ENCODE results near the gene SDF4. TPM values are rescaled to one million over a fixed set of nuclear protein-coding genes. Genes with fewer than 3 reads are reported as not detected.
"Not testable (repeated sequence)": the region's sequence is repeated elsewhere in the genome, so short reads cannot be mapped to it uniquely, and the experiment has no call there.

The SDF4 gene
- total RNA-seq, 1 donor from 2014 or later = 175 TPM

GRCh38 chr1:1250786-1251284, 19.0 kb upstream of the SDF4 start:
- no peak overlapping the region for H3K4me3 Mint-ChIP-seq (ENCODE audit: unreplicated experiment)
- no peak overlapping the region for H3K27ac ChIP-seq (ENCODE audit: low read depth, low read length)
- no peak for FAIRE-seq

GRCh38 chr1:1248009-1248913, 16.5 kb upstream of the SDF4 start:
- not testable (repeated sequence) for H3K27me3 ChIP-seq (ENCODE audit: insufficient read depth, low read length); H3K4me3 Mint-ChIP-seq (ENCODE audit: unreplicated experiment); H3K4me2 ChIP-seq (ENCODE audit: low read length); H2AFZ ChIP-seq (ENCODE audit: low read depth, low read length); H3K27ac Mint-ChIP-seq (ENCODE audit: unreplicated experiment); H3K4me1 ChIP-seq (ENCODE audit: insufficient read depth, low read length); H3K79me2 ChIP-seq (ENCODE audit: insufficient read depth, low read length); H3K9me3 Mint-ChIP-seq (ENCODE audit: unreplicated experiment); H3K27me3 Mint-ChIP-seq (ENCODE audit: low read depth, unreplicated experiment); H3K4me3 ChIP-seq (ENCODE audit: insufficient read depth, low read depth, low read length); H3K9ac ChIP-seq (ENCODE audit: low read length); H3K36me3 ChIP-seq (ENCODE audit: insufficient read depth, low read length); H3K9me3 ChIP-seq (ENCODE audit: insufficient read depth, low read depth, low read length); FAIRE-seq; H3K36me3 Mint-ChIP-seq (ENCODE audit: low read depth, unreplicated experiment); DNase-seq (ENCODE audit: low read depth); H3K27ac ChIP-seq (ENCODE audit: low read depth, low read length); H3K4me1 Mint-ChIP-seq (ENCODE audit: low read depth, unreplicated experiment)
- peaks cover 10% of the 10 kb centered on the region for H4K20me1 ChIP-seq (ENCODE audit: insufficient read depth, low read length)

More at GRCh38 chr1:1250786-1251284, 19.0 kb upstream of the SDF4 start:
- no peaks in the 10 kb centered on the region for H3K4me1 ChIP-seq (ENCODE audit: insufficient read depth, low read length)
- Mint-ChIP-seq H3K4me1 (ENCODE audit: low read depth, unreplicated experiment) (peaks cover 4% of the 10 kb centered on the region), H3K27me3 (ENCODE audit: low read depth, unreplicated experiment) (no peaks in the 10 kb centered on the region), H3K9me3 (ENCODE audit: unreplicated experiment) (no peaks in the 10 kb centered on the region), H3K36me3 (ENCODE audit: low read depth, unreplicated experiment) (peaks cover 9% of the 10 kb centered on the region), H3K27ac (ENCODE audit: unreplicated experiment) (peak overlapping the region; percentile 53)
- H3K79me2 ChIP-seq (ENCODE audit: insufficient read depth, low read length) = no peaks in the 10 kb centered on the region
- no peak overlapping the region for H3K4me3 ChIP-seq (ENCODE audit: insufficient read depth, low read depth, low read length)
- peaks cover 3% of the 10 kb centered on the region for H3K27me3 ChIP-seq (ENCODE audit: insufficient read depth, low read length)
- no peaks in the 10 kb centered on the region for H3K9me3 ChIP-seq (ENCODE audit: insufficient read depth, low read depth, low read length)
- peaks cover 32% of the 10 kb centered on the region for H4K20me1 ChIP-seq (ENCODE audit: insufficient read depth, low read length)
- H3K9ac ChIP-seq (ENCODE audit: low read length) = no peak overlapping the region
- TF ChIP-seq EZH2 (IDR thresholded peaks at IDR 0.05; ENCODE audit: insufficient read depth, low read length) = no peak
- no peak for TF ChIP-seq CTCF (IDR thresholded peaks at IDR 0.05; ENCODE audit: insufficient read depth, low read depth, low read length)
- no peak overlapping the region for H3K4me2 ChIP-seq (ENCODE audit: low read length)
- H2AFZ ChIP-seq (ENCODE audit: low read depth, low read length) = no peak overlapping the region
- H3K36me3 ChIP-seq (ENCODE audit: insufficient read depth, low read length) = peaks cover under 1% of the 10 kb centered on the region
- no peak for DNase-seq (ENCODE audit: low read depth)

DNA sequence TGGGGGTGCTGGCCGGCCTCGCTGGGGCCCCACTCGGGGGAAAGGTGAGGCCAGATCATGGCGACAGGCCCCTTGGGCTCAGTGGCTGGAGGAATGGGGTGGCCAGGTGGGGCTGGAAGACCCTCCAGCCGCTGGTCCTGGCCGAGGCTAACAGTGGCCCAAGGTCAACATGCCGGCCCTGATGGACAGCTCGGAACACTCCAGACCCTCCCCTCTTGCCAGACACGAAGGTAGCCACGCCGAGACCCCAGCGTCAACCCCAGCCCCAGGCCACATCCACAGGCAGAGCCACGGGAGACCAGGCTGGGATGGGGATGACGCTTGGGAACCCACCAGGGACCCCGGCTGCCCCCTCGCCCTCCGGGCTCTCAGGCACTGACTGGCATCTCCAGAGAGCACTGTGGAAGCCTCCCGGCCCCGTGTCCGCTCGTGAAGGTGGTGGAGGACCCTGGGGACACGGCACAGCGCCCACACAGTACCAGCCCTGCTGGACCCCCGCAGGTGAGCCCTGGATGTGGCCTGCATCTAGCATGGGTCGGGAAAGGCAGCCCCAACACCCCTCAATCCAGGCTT, 15.6 kb upstream of the SDF4 start:
- no peak overlapping the region for H3K4me2 ChIP-seq (ENCODE audit: low read length)
- peaks cover 3% of the 10 kb centered on the region for H3K27me3 ChIP-seq (ENCODE audit: insufficient read depth, low read length)
- peaks cover 6% of the 10 kb centered on the region for H4K20me1 ChIP-seq (ENCODE audit: insufficient read depth, low read length)
- Mint-ChIP-seq H3K4me1 (ENCODE audit: low read depth, unreplicated experiment) (peaks cover 3% of the 10 kb centered on the region), H3K9me3 (ENCODE audit: unreplicated experiment) (no peaks in the 10 kb centered on the region), H3K27me3 (ENCODE audit: low read depth, unreplicated experiment) (no peaks in the 10 kb centered on the region), H3K36me3 (ENCODE audit: low read depth, unreplicated experiment) (peaks cover 2% of the 10 kb centered on the region), H3K4me3 (ENCODE audit: unreplicated experiment) (no peak overlapping the region), H3K27ac (ENCODE audit: unreplicated experiment) (no peak overlapping the region)
- no peaks in the 10 kb centered on the region for H3K4me1 ChIP-seq (ENCODE audit: insufficient read depth, low read length)
- TF ChIP-seq CTCF (IDR thresholded peaks at IDR 0.05; ENCODE audit: insufficient read depth, low read depth, low read length) (no peak), EZH2 (IDR thresholded peaks at IDR 0.05; ENCODE audit: insufficient read depth, low read length) (no peak)
- no peaks in the 10 kb centered on the region for H3K79me2 ChIP-seq (ENCODE audit: insufficient read depth, low read length)
- no peaks in the 10 kb centered on the region for H3K9me3 ChIP-seq (ENCODE audit: insufficient read depth, low read depth, low read length)
- no peak overlapping the region for H2AFZ ChIP-seq (ENCODE audit: low read depth, low read length)
- no peak overlapping the region for H3K27ac ChIP-seq (ENCODE audit: low read depth, low read length)
- FAIRE-seq (no peak), DNase-seq (ENCODE audit: low read depth) (no peak)
- H3K9ac ChIP-seq (ENCODE audit: low read length) = no peak overlapping the region
- no peaks in the 10 kb centered on the region for H3K36me3 ChIP-seq (ENCODE audit: insufficient read depth, low read length)
- H3K4me3 ChIP-seq (ENCODE audit: insufficient read depth, low read depth, low read length) = no peak overlapping the region

All from astrocyte (in vitro differentiated cells and primary cell).